ENCODE data around the gene QSOX2. TPM values are rescaled to one million over a fixed set of nuclear protein-coding genes. Genes with fewer than 3 reads are reported as not detected.

QSOX2 gene
- total RNA-seq, 1 donor from 2014 or later, result 21.2 TPM

GRCh38 chr9:136254381-136255165, 9.0 kb upstream of the QSOX2 start:
- DNase-seq, result no peak
- Mint-ChIP-seq H3K4me3 (ENCODE audit: unreplicated experiment) (no peak overlapping the region), H3K27me3 (ENCODE audit: unreplicated experiment) (peaks cover 3% of the 10 kb centered on the region), H3K4me1 (ENCODE audit: low read depth, unreplicated experiment) (peaks cover 10% of the 10 kb centered on the region), H3K36me3 (ENCODE audit: unreplicated experiment) (no peaks in the 10 kb centered on the region), H3K9me3 (ENCODE audit: unreplicated experiment) (peaks cover 1% of the 10 kb centered on the region), H3K27ac (ENCODE audit: unreplicated experiment) (no peak overlapping the region)
- TF ChIP-seq CTCF (IDR thresholded peaks at IDR 0.05; ENCODE audit: partially characterized antibody, unreplicated experiment), result no peak

DNA sequence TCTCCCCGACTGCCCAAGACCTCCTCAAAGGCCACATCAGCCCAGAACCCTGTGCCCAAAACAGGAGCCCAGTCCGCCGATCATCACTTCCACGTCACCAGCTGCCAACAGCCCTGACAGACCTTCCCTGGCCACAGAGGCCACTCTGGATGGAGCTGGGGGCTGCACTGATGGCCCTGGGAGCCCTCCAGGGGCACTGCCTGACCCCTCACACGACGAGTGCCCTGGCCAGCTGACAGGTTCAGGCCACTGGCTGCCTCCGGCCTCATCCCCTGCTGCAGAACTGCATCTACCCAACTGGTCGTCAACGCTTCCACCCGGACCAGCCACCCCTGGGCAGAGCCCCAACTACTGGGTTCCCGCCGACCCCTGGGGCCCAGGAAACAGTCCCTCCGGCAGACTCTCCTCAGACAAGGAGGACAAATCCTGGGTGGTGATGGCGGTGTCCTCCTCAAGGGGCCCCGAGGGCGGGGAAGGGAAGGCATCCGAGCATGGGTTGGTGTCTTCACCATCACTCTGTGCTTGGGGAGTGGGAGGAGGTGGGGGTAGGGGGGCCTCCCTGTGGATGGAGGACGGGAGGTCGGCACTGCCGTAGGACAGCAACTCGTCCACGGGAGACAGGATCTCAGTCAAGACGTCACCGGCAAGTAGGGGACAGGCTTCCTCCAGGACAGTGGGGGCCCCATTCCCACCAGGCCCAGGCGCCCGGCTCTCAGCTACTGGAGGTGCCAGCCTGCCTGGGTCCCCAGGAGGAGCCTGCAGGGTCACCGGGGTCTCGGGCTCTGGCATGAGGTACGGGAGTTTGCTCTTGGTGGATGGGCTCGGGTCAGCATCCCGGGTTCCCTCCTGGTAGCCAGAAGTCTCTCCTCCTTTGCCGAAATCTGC, 7.9 kb upstream of the QSOX2 start:
- Mint-ChIP-seq H3K9me3 (ENCODE audit: unreplicated experiment) (no peaks in the 10 kb centered on the region), H3K27ac (ENCODE audit: unreplicated experiment) (no peak overlapping the region), H3K27me3 (ENCODE audit: unreplicated experiment) (peaks cover 3% of the 10 kb centered on the region), H3K4me1 (ENCODE audit: low read depth, unreplicated experiment) (peaks cover 7% of the 10 kb centered on the region), H3K36me3 (ENCODE audit: unreplicated experiment) (no peaks in the 10 kb centered on the region), H3K4me3 (ENCODE audit: unreplicated experiment) (no peak overlapping the region)
- TF ChIP-seq CTCF (IDR thresholded peaks at IDR 0.05; ENCODE audit: partially characterized antibody, unreplicated experiment), result no peak
- no peak for DNase-seq

- TF ChIP-seq CTCF (IDR thresholded peaks at IDR 0.05; ENCODE audit: partially characterized antibody, unreplicated experiment), result no peak
- no peak for DNase-seq
- H3K27ac Mint-ChIP-seq (ENCODE audit: unreplicated experiment), result no peak overlapping the region
- peaks cover 3% of the 10 kb centered on the region for H3K27me3 Mint-ChIP-seq (ENCODE audit: unreplicated experiment)
- no peaks in the 10 kb centered on the region for H3K36me3 Mint-ChIP-seq (ENCODE audit: unreplicated experiment)
- H3K4me3 Mint-ChIP-seq (ENCODE audit: unreplicated experiment), result no peak overlapping the region
- H3K4me1 Mint-ChIP-seq (ENCODE audit: low read depth, unreplicated experiment), result peaks cover 7% of the 10 kb centered on the region
- H3K9me3 Mint-ChIP-seq (ENCODE audit: unreplicated experiment), result no peaks in the 10 kb centered on the region
Observed at GRCh38 chr9:136252846-136253245, 7.2 kb upstream of the QSOX2 start.

GRCh38 chr9:136252281-136252680, 6.7 kb upstream of the QSOX2 start:
- peaks cover 3% of the 10 kb centered on the region for H3K27me3 Mint-ChIP-seq (ENCODE audit: unreplicated experiment)
- H3K4me1 Mint-ChIP-seq (ENCODE audit: low read depth, unreplicated experiment), result peaks cover 13% of the 10 kb centered on the region
- H3K4me3 Mint-ChIP-seq (ENCODE audit: unreplicated experiment), result no peak overlapping the region
- no peak for DNase-seq
- no peaks in the 10 kb centered on the region for H3K9me3 Mint-ChIP-seq (ENCODE audit: unreplicated experiment)
- no peak for TF ChIP-seq CTCF (IDR thresholded peaks at IDR 0.05; ENCODE audit: partially characterized antibody, unreplicated experiment)
- H3K27ac Mint-ChIP-seq (ENCODE audit: unreplicated experiment), result no peak overlapping the region
- H3K36me3 Mint-ChIP-seq (ENCODE audit: unreplicated experiment), result no peaks in the 10 kb centered on the region
